PC-3 (cell line): ENCODE data around the gene DEFB113. TPM values are rescaled to one million over a fixed set of nuclear protein-coding genes. Genes with fewer than 3 reads are reported as not detected.
A peak's percentile ranks its signal among the peaks of the same experiment; 100 is the strongest.

Experiments
- ATAC-seq: fragments of 200-7000 bp; cut with Tn5 transposase; 2 replicates; pipeline ENCODE4 v1.9.1; 2020; ENCODE audit warnings: mild to moderate bottlenecking, moderate library complexity
- BruUV-seq: library from RNA; stranded (reverse); fragments of 400-500 nt; replicated peaks from 2 replicates; lab custom pipeline; 2021; lab: Mats Ljungman, UMichigan
- CTCF ChIA-PET: fragments of 300-600 bp; sonication (Branson Sonifier 250); formaldehyde crosslinking; loops from one replicate; lab custom pipeline; 2022; ENCODE audit warnings: antibody characterized with exemption; lab: Charles Lee
- POLR2A ChIA-PET: fragments of 300-600 bp; sonication (Branson Sonifier 250); formaldehyde crosslinking; loops from one replicate; lab custom pipeline; 2022; ENCODE audit warnings: antibody characterized with exemption; ENCODE audit not compliant: unreplicated experiment; lab: Charles Lee
- DNase-seq: peaks from one replicate; pipeline ENCODE4 v3.0.0-alpha.2; 2015
- H2AFZ ChIP-seq: fragments of 300-600 bp; sonication (generic); 2 replicates; pipeline ENCODE4 v1.6.0; 2016; ENCODE audit warnings: antibody characterized with exemption, low read length
- H3F3A ChIP-seq: fragments of 300-600 bp; sonication (generic); one replicate; pipeline ENCODE4 v1.6.0; 2017; ENCODE audit warnings: antibody characterized with exemption, low read length, control low read depth, mild to moderate bottlenecking; ENCODE audit not compliant: unreplicated experiment
- H3K27ac ChIP-seq: fragments of 300-600 bp; sonication (generic); 2 replicates; pipeline ENCODE4 v1.5.1; 2016; ENCODE audit warnings: mild to moderate bottlenecking, low read length
- H3K27me3 ChIP-seq: fragments of 300-600 bp; sonication (generic); 2 replicates; pipeline ENCODE4 v1.6.1; 2016; ENCODE audit warnings: low read length, mixed read lengths
- H3K36me3 ChIP-seq: fragments of 300-600 bp; sonication (generic); 2 replicates; pipeline ENCODE4 v1.6.1; 2016; ENCODE audit warnings: low read depth, mixed run types, low read length, mixed read lengths
- H3K4me1 ChIP-seq: fragments of 300-600 bp; sonication (generic); 2 replicates; pipeline ENCODE4 v1.5.1; 2016; ENCODE audit warnings: low read length; ENCODE audit not compliant: insufficient read depth
- H3K4me2 ChIP-seq: fragments of 300-600 bp; sonication (generic); 2 replicates; pipeline ENCODE4 v1.6.0; 2016; ENCODE audit warnings: low read length
- H3K4me3 ChIP-seq: fragments of 300-600 bp; sonication (generic); 2 replicates; pipeline ENCODE4 v1.5.1; 2016; ENCODE audit warnings: mild to moderate bottlenecking, low read length, mixed read lengths
- H3K79me2 ChIP-seq: fragments of 300-600 bp; sonication (generic); 2 replicates; pipeline ENCODE4 v1.6.1; 2017; ENCODE audit warnings: low read length, mixed read lengths
- H3K9ac ChIP-seq: fragments of 300-600 bp; sonication (generic); 2 replicates; pipeline ENCODE4 v1.6.0; 2016; ENCODE audit warnings: mild to moderate bottlenecking, low read length
- H3K9me2 ChIP-seq: fragments of 300-600 bp; sonication (generic); replicated peaks from 2 replicates; pipeline ENCODE4 v1.6.1; 2016; ENCODE audit warnings: mixed run types, low read length, mixed read lengths
- H3K9me3 ChIP-seq: fragments of 300-600 bp; sonication (generic); 2 replicates; pipeline ENCODE4 v1.6.1; 2016; ENCODE audit warnings: low read length, mixed read lengths
- H4K20me1 ChIP-seq: fragments of 300-600 bp; sonication (generic); 2 replicates; pipeline ENCODE4 v1.6.1; 2016; ENCODE audit warnings: low read length, mixed read lengths
- CTCF ChIP-seq: fragments of 300-600 bp; sonication (generic); conservative IDR thresholded peaks from 2 replicates; pipeline ENCODE4 v1.5.1; 2017; ENCODE audit warnings: antibody characterized with exemption, low read depth, mild to moderate bottlenecking, low read length
- EZH2 ChIP-seq: fragments of 300-600 bp; sonication (generic); IDR thresholded peaks from one replicate; pipeline ENCODE4 v1.6.1; 2017; ENCODE audit warnings: antibody characterized with exemption, mild to moderate bottlenecking, low read length; ENCODE audit not compliant: unreplicated experiment
- EZH2phosphoT487 ChIP-seq: fragments of 300-600 bp; sonication (generic); IDR thresholded peaks from 2 replicates; pipeline ENCODE4 v1.6.1; 2018; ENCODE audit warnings: mild to moderate bottlenecking, antibody characterized with exemption, low read length, borderline replicate concordance
- intact Hi-C: fragments of 100-400 bp; cut with micrococcal nuclease; formaldehyde crosslinking; loops from 2 replicates; pipeline ENCODE4 v1.9.0; 2023
- total RNA-seq: library from RNA; depleted of rRNA; stranded (reverse); fragments of >200 nt; gene quantifications from 2 replicates; pipeline ENCODE4 v1.2.3, GENCODE V29; 2014

DEFB113 gene
- total RNA-seq, 1 experiment from 2014 or later = not detected

- Histone ChIP-seq H3F3A (no peaks in the 10 kb centered on the region), H3K4me2 (no peak overlapping the region), H3K9me2 (no peaks in the 10 kb centered on the region), H3K79me2 (no peaks in the 10 kb centered on the region), H3K36me3 (no peaks in the 10 kb centered on the region), H3K27me3 (0 out of 2 replicates have a peak, but pooled peaks cover 15% of the 10 kb centered on the region), H3K9me3 (no peaks in the 10 kb centered on the region), H4K20me1 (no peaks in the 10 kb centered on the region), H3K27ac (no peak overlapping the region), H3K9ac (no peak overlapping the region), H3K4me1 (no peaks in the 10 kb centered on the region), H2AFZ (no peak overlapping the region), H3K4me3 (no peak overlapping the region)
- DNase-seq = no peak
- ChIA-PET POLR2A (no interaction called here), CTCF (no interaction called here)
- ATAC-seq = no peak
- no TSS peak for BruUV-seq
- intact Hi-C loops = no loop called here
- no peak for TF ChIP-seq EZH2
- TF ChIP-seq CTCF = no peak
- TF ChIP-seq EZH2phosphoT487 = no peak
Observed at GRCh38 chr6:49979584-49979983, 10.2 kb upstream of the DEFB113 start.

- ATAC-seq = no peak
- no peak for DNase-seq
- Histone ChIP-seq H3K9me2 (no peaks in the 10 kb centered on the region), H3K4me1 (no peaks in the 10 kb centered on the region), H3K4me3 (peak overlapping the region; percentile 44; the same call in 1 of the 2 replicates), H4K20me1 (no peaks in the 10 kb centered on the region), H3K4me2 (peak overlapping the region; percentile 43), H3K36me3 (no peaks in the 10 kb centered on the region), H3F3A (no peaks in the 10 kb centered on the region), H2AFZ (no peak overlapping the region), H3K9me3 (no peaks in the 10 kb centered on the region), H3K27me3 (peaks cover 16% of the 10 kb centered on the region; the same call in 1 of the 2 replicates), H3K27ac (no peak overlapping the region), H3K79me2 (no peaks in the 10 kb centered on the region), H3K9ac (no peak overlapping the region)
- ChIA-PET POLR2A (no interaction called here), CTCF (no interaction called here)
- intact Hi-C loops = no loop called here
- TF ChIP-seq CTCF (no peak), EZH2phosphoT487 (no peak), EZH2 (no peak)
- BruUV-seq = no TSS peak
Observed at GRCh38 chr6:49978332-49979226, 9.2 kb upstream of the DEFB113 start.

GRCh38 chr6:49966823-49967222, 2.6 kb downstream of the DEFB113 start:
- no peak overlapping the region for H3K9ac ChIP-seq
- DNase-seq = no peak
- BruUV-seq = no TSS peak
- H4K20me1 ChIP-seq = no peaks in the 10 kb centered on the region
- H3K27me3 ChIP-seq = peaks cover 19% of the 10 kb centered on the region
- no peaks in the 10 kb centered on the region for H3F3A ChIP-seq
- no peak overlapping the region for H2AFZ ChIP-seq
- no peak for ATAC-seq
- POLR2A ChIA-PET = no interaction called here
- no peaks in the 10 kb centered on the region for H3K9me3 ChIP-seq
- no peak overlapping the region for H3K4me3 ChIP-seq
- H3K36me3 ChIP-seq = no peaks in the 10 kb centered on the region
- H3K4me2 ChIP-seq = no peak overlapping the region
- H3K79me2 ChIP-seq = no peaks in the 10 kb centered on the region
- H3K4me1 ChIP-seq = no peaks in the 10 kb centered on the region
- TF ChIP-seq EZH2 = no peak
- TF ChIP-seq EZH2phosphoT487 = no peak
- TF ChIP-seq CTCF = no peak
- intact Hi-C loops = no loop called here
- no peaks in the 10 kb centered on the region for H3K9me2 ChIP-seq
- CTCF ChIA-PET = interaction anchor here (0.7 kb wide), 1 partner anchor 29 kb away, joined by 4 read pairs; no protein-coding TSS in a partner anchor
- H3K27ac ChIP-seq = no peak overlapping the region
